Activated gamma-delta T cell treated with anti-CD3 and anti-CD28 coated beads, Interleukin-2, amount 50 U/mL, for 16 hours (primary cell): Measurements from ENCODE around the gene EP400.

ENCODE experiments used
- DNase-seq: peaks from one replicate; pipeline ENCODE4 v3.0.0-alpha.2; 2020; ENCODE audit warnings: low read depth

The EP400 gene

GRCh38 chr12:132021031-132021871 is 71.5 kb downstream of the EP400 start:
- DNase-seq = no peak

- no peak for DNase-seq
These were observed 72.2 kb downstream of the EP400 start for GRCh38 chr12:132021965-132022364.

DNA sequence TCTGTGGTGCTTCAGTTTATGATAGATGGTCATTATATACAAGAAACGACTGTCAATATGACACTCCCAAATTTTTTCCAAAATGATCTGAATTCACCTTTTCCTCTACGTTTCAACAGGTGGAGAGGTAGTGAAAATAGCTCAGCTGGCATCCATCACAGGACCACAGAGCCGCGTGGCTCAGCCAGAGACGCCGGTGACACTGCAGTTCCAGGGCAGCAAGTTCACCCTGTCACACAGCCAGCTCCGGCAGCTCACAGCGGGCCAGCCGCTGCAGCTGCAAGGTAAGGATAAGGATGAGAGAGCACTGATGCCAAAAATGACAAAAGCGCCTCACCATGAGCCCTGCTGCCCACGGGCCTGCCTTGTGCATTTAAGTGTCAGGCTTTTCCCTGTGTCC is 73.9 kb downstream of the EP400 start:
- DNase-seq = no peak

GRCh38 chr12:132024758-132025157 is 75.0 kb downstream of the EP400 start:
- DNase-seq = no peak

DNA sequence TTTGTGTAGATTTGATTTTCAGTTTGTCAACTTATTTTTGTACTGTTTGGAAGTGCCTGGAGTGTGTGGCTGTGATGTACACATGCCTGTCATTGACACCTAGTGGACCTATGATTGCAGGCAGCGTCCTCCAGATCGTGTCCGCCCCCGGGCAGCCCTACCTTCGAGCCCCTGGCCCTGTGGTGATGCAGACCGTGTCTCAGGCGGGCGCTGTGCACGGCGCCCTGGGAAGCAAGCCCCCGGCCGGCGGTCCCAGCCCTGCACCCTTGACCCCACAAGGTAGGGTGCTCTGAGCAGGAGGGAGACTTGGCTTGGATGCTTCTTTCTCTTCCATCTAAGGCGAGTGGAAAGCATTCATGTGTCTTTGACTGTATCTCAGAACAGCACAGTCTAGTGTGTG is 75.8 kb downstream of the EP400 start:
- DNase-seq = no peak

GRCh38 chr12:132026061-132026795 is 76.5 kb downstream of the EP400 start:
- DNase-seq = no peak

GRCh38 chr12:132026796-132027500 is 77.2 kb downstream of the EP400 start:
- DNase-seq = no peak

DNA sequence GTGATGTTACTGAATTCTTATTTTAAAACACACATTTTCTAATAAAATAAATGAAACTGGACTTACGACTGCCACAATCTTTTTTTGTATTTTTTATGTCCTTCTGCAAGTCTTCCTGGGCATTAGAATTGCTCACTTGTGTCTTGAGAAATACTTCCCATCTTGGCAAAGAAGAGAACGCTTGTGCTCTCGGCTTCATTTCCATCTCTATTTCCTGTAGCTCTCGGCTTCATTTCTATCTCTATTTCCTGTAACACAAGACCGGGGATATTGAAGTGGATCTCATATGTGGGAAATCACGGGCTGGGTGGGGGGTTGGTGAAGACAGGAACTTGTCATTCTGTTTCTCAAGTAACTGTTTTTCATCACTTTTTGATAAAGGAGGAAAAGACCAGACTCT is 77.9 kb downstream of the EP400 start:
- no peak for DNase-seq

GRCh38 chr12:132028111-132028510 is 78.4 kb downstream of the EP400 start:
- no peak for DNase-seq

- no peak for DNase-seq
These were observed 80.0 kb downstream of the EP400 start for GRCh38 chr12:132029503-132030300.

DNA sequence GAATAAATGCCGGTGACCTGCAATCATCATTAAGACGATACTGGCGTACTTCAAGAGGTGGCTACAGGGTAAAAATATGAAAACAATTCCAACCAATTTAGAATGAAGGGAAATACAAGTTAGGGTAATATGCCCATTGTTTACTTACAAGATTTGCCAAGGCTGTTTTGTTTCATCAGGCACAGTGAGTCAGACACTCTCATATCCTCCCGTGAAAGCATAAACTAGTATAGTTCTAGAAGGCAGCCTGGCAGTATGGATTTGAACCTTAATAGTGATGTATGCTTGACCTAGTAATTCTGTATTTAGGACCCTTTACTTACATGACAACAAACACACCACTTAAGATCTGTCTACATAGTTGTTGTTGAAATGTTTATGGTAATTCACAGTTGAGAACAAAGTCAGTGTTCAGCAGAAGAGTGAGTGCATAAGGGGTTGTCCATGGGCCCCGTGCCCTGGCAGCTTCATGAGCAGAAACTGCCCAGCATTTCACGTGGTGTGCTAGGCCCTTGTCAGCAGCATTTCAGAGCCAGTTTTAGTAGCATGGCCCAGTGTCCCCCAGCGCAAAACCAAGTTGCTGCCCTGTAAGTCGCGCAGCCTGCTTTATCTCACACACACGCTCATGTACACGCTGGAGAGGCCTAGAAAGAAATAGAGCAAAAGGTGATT is 80.8 kb downstream of the EP400 start:
- DNase-seq = no peak

GRCh38 chr12:132033627-132034026 is 83.9 kb downstream of the EP400 start:
- DNase-seq = no peak

DNA sequence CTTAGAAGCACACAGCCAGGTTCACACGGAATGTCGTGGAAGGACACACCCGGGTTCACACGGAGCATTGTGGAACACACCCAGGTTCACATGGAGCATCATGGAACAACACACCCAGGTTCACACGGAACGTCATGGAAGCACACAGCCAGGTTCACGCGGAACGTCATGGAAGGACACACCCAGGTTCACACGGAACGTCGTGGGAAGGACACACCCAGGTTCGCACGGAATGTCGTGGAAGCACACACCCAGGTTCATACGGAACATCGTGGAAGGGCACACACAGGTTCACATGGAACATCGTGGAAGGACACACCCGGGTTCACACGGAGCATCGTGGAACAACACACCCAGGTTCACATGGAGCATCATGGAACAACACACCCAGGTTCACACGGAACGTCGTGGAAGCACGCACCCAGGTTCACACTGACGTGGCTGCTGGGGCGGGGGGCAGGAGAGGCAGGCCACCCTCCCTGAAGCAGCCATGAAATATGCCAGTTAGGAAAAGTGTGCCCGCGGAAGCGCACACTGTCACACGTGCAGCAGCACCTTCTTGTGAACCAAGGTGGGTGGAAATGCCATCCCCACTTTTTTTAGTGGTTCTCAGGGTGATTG is 86.4 kb downstream of the EP400 start:
- DNase-seq = no peak

DNA sequence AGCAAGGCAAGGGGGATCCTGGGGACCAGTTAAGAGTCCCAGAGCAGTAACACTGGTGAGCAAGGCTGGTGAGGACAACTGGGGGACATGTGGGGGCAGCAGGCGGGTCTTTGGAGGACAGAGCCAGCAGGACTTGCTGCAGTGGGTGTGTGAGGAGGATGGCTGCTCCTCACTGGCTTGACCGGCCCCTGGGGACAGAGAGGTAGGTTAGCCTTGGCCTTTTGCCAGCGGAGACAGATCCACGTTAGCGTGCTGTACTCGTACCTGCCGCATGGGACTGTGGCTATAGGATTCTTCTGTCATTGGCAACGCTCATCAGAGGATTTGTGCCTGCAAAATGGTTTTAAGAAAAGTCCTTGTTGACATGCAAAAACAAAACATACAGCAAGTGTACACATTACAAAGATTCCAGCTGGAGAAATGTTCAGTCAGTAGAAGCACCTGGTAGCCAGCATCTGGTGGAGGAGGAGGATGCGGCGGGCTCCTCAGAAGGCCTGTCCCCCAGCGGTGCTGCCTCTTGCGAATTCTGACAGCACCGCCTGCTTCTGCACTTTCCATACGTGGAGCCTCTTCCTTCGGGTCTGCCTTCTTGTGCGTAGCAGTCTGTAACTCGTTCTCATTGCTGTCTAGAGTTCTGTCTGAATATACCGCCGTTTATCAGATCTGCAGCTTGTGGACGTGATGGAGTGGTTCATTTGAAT is 91.3 kb downstream of the EP400 start:
- no peak for DNase-seq

- no peak for DNase-seq
These were observed 93.5 kb downstream of the EP400 start for GRCh38 chr12:132043216-132043615.

DNA sequence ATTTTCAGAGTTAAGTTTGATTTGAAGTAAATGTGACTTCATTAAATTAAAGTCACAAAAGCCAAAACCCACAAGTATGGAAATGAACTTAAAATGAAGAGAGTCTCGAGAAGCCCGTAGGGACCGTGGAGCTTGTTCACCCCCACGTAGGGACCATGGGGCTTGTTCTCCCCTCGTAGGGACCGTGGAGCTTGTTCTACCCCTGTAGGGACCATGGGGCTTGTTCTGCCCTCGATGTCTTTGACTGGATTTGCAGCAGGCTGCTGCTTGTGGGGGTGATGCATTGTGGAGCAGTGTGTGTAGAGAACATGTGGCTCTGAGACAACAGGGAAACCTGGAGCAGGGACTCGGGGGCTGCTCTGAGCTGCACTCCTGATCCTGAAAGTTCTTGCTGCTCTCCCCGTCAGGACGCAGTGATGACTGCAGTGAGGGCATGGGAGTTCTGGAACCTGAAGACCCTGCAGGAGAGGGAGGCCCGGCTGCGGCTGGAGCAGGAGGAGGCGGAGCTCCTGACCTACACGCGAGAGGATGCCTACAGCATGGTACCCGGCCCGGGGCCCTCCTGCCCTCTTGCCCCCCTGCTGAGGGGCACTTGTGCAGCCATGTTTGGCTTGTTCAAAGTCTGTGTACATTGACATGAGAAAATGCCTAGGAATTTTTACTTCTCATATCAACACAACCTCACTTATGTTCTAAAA is 94.2 kb downstream of the EP400 start:
- no peak for DNase-seq

DNA sequence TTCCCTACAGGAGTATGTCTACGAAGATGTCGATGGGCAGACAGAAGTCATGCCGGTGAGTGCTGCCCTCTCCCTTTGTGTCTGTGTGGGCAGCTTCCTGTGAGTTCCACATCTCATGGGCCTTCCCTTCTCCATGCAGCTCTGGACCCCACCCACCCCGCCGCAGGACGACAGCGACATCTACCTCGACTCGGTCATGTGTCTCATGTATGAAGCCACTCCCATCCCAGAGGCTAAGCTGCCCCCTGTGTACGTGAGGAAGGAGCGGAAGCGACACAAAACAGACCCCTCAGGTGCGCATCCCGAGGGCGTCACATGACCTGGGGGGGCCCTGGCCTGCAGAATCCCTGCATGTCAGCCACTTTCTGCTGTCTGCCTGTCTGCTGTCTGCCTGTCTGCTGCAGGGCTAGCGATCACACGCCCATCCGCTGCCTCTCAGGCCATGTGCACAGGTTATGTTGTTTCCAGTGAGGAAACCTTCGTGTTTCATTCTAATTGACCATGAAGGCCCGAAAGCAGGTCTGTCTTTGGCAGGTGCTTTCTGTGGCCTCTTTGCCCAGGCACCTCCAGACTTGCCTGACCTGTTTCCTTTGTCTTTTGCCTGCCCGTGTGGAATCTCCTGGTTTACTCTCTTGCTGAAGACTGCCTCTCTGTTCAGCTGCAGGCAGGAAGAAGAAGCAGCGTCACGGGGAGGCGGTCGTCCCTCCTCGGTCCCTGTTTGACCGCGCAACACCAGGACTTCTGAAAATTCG is 95.1 kb downstream of the EP400 start:
- no peak for DNase-seq

GRCh38 chr12:132045751-132046150 is 96.0 kb downstream of the EP400 start:
- DNase-seq = no peak

GRCh38 chr12:132046561-132046960 is 96.8 kb downstream of the EP400 start:
- DNase-seq = no peak
